ENCODE data around the gene ATP5F1A.
"Not testable (repeated sequence)": the region's sequence is repeated elsewhere in the genome, so short reads cannot be mapped to it uniquely, and the experiment has no call there.

ATP5F1A gene

DNA sequence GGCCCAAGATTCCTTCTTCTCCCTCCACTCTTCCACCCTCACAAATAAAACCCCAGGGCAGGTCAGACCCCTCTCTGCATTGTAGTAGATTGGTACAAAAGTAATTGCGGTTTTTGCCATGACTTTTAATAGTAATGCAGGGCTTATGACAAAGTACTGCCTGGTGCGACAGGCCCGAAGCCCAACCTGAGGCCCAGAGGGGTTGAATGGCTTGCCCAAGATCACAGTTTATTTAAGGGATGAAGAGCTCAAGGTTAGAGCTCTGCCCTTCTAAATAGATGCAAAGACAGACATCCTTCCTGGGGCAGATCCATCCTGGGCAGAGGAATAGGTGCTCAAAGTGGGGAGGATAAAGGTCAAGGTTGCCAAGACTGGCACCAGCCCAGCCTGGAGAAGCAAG lies 25.1 kb downstream of the ATP5F1A start:
- DNase-seq, result no peak

DNA sequence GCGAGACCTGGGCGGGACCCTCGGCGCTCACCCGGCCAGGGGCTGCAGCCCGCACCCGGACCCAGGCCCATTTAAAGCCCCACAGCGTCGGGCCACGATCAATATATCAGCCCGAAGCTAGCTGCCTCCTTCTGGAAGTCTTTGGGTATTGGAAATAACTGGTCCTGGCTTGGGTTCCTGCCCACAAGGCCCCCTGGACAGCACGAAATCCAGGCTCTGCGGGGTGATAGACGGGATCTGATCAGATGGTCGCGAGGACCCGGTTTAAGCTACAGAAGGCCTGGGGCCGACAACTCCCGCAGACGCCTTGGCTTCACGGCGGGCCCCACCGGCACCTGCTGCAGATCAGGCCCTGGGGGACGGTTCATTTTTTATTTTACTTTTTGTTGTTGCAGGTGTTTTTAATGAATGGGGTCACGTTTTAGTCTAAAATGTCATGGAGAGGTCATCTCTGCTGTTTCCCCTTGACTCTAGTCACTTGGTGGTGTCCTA lies 25.7 kb downstream of the ATP5F1A start:
- DNase-seq, result no peak

DNA sequence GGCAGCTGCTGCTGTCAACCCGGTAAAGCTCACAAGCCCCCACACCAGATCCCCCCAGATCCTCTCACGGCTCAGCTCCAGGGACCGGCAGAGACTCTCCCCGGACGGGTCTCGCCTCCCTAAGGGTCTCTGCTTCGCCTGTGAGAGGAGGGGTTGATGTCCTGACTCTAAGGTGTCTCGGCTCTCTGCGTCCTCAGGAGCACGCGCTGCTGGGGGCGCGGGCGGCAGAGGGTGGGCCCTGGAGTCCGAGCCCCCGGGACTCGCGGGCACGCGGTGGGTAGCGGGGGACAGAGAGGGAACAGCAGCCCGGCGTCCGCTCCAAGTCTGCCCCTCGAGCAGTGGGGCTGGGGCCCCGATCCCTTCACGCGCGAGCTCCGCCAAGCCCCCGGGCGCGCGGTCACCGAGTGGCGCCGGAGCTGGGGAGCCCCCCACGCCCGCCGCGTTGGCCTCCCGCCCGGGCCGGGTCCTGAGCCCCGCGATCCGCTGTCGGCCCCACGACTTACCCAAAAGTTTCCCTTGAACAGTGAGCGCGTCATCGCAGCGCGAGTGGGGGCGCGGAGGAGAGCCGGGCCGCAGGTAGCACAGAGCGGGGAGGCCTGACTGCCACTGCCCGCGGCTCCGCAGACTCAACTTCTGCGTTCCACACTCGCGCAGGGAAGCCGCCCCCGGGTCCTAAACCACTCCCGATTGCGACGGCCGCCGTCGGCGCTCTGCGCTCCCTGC lies 26.3 kb downstream of the ATP5F1A start, which contains the start of gene PSTPIP2:
Gene PSTPIP2, minus strand, starts transcription at position 608 of the 723 bp plus-strand sequence. Its CDS starts 72 bp downstream, at position 536.
- DNase-seq, result peak; percentile 70

DNA sequence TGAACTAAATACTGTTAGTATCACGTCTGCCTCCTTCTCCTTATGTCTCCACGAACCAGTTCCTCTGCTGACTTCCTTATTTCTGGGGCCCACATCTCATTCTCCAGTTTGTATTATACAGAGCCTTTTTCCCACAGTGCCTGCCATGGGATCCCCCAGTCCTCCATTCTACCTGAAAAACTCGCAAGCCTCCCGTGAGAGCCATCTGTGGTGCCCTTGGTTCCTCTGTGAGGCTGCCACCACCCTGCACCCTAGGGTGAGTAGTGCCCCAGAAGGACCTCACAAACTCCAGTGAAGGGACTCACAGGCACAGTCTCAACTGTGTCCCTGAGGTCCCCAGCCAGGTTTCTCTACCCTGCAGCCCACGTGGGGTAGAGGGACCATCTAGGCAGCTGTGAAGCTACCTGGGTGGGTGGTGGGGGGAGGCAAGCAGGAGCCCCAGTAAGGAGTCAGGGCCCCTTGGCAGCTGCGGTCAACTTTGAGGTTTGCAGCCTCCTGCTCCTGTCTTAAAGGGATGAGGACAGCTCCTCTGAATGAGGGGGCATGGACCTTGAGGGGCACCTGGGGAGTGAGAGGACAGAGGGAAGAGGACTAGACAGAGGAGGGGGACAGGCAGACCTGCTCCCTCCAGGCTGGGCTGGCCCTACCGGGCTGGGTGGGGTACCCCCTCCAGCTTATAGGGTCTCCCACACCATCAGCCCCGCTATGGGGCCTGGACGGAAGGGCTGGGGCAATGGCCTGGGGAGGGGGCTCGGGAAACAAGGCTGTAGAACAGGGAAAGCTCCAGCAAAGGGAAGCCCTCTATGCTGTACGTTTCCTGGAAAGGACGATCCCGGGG lies 27.1 kb downstream of the ATP5F1A start:
- DNase-seq, result peak; percentile 16

DNA sequence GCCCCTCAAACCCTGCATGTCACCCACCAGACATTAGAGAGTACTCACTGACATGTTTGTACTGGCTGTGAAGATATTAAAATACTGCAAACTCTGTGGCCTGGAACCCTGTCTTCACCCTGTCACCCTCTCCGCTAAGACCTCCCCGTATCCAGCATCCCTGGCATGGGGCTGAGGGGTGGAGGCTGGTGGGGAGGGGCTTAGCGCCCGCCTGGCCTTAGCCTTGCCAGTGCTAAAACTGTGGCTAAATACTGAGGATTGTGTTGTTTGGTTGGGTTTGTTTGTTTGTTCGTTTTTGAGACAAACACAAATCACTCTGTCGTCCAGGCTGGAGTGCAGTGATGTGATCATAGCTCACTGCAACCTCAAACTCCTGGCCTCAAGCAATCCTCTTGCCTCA lies 27.9 kb downstream of the ATP5F1A start:
- DNase-seq, result no peak

DNA sequence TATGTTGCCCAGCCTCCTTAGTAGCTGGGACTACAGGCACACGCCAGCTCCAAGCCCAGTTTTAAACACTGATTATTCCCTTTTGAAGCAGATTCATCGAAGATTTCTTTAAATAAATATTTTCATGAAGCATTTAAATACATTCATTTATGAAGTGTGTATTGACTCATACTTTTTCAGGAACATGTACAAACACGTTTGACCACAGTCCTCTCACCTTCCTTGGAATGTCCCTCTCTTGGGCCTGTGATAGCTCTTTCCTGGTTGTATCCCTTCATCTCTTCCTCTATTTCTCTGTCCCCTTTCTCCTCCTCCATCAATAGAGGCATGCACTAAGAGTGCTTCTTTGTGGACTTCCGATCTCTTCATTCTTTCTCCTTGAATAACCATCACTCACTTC lies 28.6 kb downstream of the ATP5F1A start:
- no peak for DNase-seq

DNA sequence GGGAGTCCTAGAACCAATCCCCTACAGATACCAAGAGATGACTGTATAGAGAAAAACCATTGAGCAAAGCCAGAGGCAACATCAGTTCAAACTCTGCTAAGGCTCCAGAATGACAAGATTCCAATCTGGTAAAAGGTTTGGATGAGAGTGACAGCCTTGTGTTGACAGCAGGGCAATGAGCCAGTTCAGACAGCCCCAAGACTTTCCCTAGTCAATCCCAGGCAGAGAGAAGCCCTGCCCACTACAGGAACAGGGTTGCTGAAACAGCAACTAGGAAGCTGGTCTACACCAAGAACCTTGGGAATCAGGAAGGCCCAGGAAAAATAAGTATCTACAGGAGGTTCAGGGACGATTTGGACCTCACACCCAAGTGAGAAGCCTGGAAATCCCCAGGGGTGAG lies 29.3 kb downstream of the ATP5F1A start:
- DNase-seq, result no peak

DNA sequence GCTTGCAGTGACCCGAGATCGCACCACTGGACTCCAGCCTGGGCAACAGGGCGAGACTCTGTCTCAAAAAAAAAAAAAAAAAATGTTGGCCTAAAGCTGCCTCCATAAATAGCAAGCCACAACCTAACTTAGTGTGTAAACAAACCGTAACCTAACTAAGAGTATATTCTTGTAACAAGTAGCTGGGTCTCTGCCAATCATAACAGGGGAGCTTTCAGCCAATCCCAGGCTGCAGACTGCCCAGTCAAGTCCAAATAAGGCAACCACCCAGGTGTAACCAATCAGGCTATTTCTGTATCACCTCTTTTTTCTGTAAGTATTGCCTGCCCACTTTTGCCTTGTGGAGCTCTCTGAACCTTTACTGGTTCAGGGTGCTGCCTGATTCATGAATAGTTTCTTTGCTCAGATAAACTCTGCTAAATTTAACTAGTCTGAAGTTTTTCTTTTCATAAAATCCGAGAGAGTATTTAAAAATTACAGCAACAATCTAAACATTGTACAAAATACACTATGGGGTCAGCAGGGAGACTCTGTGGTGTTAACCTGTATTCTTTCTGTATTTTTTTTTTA lies 30.6 kb downstream of the ATP5F1A start:
- no peak for DNase-seq

DNA sequence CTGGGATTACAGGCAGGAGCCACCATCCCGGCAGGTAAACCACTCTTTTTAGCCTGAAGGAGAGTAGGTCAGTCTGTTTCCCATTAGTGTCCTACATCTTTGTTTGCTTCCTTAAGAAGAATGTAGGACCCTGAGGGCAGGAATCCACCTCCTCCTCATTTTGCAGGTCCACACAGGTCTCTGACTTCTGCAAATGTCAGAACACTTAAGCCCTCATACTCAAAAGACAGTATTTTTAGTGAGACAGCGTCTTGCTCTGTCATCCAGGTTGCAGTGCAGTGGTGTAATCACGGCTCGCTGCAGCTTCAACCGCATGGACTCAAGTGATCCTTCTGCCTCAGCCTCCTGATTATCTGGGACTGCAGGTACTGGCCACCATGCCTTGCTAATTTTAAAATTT lies 35.3 kb downstream of the ATP5F1A start:
- DNase-seq, result no peak

DNA sequence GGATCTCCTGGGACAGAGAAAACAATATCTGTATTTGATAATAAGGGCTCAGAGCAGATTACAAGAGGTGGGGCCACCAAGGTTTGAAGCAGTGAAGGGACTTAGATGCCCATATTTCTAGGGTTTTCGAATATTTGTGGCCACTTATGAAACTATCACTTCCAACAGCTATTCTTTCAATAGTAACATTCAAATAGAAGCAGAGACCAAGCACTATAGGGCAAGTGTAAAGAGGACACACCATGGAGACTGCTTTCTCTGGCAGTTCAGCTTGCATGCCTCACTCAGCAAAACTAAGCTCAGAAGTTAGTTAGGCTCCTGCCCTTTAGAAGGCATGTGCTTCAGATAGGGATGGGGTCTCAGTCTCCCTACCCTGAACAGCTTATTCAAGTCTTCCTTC lies 36.3 kb downstream of the ATP5F1A start:
- DNase-seq, result no peak

DNA sequence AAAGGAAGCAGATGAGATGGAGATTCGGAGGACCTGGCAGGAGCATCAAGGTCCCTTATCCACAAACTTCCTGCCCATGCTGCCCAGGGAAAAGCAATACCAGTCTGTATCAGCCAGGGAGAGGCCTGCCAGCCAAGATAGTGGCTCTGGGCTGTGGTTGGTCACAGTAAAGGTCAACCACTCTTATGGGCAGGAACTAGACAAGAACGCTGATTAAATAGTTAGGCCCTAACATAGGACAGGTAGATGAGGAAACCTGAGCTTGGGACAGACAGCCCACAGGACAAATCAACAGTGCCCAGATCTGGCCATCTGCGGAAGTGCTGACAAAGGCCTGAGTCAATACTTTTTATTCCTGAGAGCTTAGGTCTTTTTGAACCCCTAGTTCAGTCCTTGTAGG lies 36.7 kb downstream of the ATP5F1A start:
- DNase-seq, result no peak

DNA sequence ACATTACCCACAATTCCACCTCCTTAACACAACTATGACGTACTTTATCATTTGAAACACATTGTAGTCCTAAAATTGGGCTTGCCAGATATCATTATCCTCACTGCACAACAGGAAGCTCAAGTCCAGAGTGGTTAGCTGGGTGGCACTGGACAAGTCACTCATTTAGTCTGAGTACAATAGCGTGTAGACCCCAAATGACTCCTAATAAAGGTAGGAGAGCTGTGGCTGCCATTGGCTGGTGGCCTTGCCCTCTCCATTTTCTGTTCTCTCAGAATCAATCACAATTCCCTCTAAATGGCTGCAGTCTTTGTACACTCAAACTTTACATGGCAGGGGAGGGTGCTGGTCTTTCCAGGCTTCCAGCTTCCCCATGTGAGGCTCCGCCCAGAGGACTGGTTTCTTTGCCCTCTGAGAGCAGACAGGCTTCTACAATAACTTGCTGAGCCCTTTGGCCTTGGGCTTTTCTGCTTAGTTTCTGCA lies 37.7 kb downstream of the ATP5F1A start:
- DNase-seq, result no peak

DNA sequence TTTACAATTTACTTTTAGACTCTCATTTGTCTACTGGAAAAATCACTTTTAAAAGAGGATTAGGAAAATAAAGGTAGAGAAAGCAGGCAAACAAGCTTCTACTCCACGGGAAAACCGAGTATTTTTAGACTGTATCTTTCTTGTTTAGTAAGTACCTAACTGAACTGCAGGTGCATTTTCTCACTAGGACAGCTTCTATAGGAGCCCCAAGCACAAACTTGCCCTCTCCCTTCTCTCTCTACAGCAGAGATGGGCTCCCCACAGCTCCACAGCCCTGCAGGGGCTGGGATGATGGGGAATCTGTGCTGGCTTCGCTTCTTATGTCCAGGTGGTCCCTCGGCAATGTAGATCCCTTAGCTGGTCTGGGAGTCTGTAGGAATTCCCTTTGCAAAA lies 42.3 kb downstream of the ATP5F1A start:
- no peak for DNase-seq

DNA sequence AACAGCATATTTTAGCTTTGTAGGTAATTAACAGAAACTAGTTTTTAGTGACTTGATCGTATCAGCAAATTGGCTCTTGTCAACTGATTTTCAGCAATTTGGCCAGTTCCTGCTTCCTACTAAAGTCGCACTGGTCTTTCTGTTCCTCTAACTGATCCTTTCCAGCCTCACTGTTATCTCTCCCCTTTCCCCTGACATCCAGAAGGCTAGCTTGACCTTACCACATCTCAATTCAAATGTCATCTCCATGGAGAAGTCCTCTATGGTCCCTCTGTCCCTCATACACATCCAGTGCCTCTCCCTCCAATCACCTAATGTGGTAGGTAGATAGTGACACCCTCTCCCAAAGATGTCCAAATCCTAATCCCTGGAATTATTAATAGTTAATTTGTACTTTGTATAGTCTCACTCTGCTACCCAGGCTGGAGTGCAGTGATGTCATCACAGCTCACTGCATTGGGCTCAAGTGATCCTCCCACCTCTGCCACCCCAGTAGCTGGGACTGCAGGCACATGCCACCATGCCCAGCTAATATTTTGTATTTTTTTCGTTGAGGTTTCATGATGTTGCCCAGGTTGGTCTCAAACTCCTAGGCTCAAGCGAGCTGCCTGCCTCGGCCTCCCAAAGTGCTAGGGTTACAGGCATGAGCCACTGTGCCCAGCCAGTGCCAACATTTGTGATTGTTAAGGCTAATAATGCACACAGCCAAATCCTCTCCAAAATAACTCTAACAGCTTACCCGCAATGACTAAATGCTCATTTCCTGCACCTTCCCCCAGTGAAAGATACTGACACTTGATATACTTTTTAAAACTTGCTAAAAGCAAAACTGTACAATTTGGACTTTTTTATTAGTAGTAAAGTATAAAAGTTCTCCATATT lies 42.9 kb downstream of the ATP5F1A start:
- no peak for DNase-seq

DNA sequence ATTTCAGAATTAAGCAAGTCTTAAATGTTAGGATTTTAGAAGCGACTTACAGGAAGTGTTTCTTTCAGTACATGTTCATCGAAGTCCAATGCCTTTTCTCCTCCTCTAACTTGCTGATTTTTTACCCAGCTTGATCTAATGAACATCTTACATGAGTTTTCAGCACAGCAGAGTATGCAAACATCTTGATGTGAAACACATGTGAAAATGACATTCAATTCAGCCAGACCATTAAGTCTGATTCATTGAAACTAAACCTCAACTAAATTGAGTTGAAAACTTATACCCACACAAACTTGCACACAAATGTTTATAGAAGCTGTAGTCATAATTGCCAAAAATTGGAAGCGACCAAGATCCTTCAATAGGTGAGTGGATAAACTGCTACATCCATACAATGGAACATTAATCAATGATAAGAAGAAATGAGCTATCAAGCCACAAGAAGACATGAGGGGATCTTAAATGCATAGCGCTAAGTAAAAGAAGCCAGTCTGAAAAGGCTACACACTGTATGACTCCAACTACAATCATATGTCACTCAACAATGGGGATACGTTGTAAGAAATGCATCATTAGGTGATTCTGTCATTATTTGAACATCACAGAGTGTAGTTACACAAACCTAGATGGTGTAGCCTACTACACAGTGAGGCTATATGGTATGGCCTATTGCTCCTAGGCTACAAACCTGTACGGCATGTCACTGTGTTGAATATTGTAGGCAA lies 44.6 kb downstream of the ATP5F1A start:
- DNase-seq, result no peak

DNA sequence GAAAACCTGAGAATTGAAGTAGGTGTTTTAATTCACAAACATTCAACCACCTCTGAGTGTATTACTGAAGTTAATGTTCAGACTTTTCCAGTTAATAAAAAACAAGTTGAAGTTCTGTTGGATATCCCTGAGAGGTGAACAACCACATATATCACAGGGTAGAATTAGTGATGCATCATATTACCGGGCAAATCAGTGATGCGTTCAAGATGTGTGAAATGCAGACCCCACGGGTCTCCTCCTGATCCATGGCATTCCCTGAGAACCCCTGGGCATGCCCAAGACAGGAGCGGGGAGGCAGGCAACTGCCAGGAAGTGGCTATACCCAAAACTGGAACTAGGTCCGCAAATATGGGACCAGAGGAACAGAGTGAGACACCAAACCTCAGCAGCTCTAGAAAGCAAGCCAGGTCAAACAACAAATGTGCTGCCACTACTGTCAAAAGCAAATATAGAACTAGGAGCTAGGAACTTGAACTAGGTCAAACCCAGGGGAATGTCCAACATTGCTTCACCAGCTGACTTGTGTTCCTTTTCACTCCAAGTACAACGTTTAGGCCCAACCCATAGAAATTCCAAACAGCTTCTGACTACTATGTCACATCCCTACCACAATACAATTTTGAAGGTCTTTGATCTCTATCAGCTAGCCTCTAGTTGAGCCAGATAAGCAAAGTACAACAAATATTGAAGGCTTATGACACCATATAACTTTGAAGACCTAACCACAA lies 46.2 kb downstream of the ATP5F1A start:
- DNase-seq, result no peak

DNA sequence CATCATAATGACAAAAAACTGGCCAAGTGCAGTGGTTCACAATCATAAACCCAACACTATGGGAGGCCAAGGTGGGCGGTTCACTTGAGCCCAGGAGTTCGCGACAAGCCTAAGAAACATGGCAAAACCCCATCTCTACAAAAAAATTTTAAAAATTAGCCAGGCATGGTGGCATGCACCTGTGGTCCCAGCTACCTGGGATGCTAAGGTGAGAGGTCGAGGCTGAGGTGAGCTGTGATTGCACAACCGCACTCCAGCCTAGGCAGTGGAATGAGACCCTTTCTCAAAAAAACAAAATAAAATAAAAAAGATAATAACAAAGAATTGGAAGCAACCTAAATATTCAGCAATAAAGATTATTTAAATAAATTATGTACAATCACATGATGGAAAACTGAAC lies 47.8 kb downstream of the ATP5F1A start:
- no peak for DNase-seq

DNA sequence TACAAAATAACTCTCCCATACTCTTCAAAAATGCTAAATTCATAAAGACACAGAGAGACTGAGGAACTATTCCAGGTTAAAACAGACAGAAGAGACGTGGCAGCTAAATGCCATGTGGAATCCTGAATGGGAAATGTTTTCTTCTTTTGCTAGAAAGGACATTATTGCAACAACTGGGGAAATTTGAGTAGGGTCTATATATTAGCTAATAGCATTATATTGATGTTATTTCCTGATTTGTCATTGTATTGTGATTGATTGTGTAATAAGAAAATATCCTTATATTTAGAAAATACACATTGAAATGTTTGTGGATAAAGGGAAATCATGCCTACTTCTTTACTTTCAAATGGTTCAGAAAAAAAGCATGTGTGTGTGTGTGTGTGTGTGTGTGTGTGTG lies 49.5 kb downstream of the ATP5F1A start:
- no peak for DNase-seq

DNA sequence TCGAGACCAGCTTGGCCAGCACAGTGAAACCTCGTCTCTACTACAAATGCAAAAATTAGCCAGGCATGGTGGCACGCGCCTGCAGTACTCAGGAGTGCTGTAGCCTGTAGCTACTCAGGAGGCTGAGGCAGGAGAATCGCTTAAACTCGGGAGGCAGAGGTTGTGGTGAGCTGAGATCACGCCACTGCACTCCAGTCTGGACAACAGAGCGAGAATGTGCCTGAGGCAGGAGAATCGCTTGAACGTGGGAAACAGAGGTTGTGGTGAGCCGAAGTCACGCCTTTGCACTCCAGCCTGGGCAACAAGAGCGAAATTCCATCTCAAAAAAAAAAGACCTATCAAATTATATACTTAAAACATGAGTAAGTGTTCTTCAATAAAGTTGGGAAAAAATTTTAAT lies 50.7 kb downstream of the ATP5F1A start:
- DNase-seq, result not testable (repeated sequence)

DNA sequence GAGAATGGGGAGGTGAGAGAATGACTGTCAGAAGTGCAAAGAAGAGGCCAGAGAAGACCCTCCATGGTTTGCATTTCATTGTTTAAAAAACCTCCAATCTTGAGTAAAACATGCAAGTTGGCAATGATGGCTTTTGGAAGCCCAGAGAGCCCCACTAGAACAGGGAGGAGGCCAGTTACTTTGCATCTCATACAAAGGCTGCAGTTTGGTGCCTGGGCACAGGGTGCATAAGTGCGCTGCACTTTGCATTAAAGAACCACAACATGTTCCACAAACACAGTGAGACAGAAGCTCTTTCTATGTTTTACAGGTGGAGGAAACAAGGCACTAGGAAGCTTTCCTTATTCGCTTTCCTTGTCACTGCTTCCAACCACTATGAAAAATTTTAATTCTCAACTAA lies 51.4 kb downstream of the ATP5F1A start:
- DNase-seq, result no peak

DNA sequence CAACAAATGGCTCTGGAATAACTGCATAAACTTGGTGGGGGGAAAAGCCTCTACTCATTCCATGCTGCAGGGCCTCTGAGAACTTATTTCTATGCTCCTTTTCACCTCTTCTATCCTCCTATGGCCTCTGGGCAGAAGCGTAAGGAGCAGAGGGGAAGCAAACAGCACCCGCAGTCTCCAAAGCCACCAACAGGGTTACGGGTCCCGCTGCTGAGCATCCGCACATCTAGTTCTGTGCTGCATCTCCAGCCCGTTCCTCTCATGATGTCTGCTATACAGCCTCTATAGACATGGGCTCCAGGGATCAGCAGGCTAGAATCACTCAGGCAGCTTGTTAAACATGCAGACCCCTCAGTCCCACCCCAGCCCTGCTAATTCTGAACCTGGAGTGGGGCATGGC lies 52.0 kb downstream of the ATP5F1A start:
- DNase-seq, result no peak

Measured in stimulated activated CD4-positive, alpha-beta T cell treated with anti-CD3 and anti-CD28 coated beads, Interleukin-1b, Interleukin-23, amount 100 ng/mL, for 48 hours (primary cell).